GDM1 (cell line): ENCODE measurements around the gene DENND1A.

Experiments used
- DNase-seq: peaks from one replicate; lab custom pipeline; 2025; lab: John Stamatoyannopoulos, UW

The DENND1A gene

GRCh38 chr9:123863164-123863855 is 66.6 kb downstream of the DENND1A start:
- no peak for DNase-seq

DNA sequence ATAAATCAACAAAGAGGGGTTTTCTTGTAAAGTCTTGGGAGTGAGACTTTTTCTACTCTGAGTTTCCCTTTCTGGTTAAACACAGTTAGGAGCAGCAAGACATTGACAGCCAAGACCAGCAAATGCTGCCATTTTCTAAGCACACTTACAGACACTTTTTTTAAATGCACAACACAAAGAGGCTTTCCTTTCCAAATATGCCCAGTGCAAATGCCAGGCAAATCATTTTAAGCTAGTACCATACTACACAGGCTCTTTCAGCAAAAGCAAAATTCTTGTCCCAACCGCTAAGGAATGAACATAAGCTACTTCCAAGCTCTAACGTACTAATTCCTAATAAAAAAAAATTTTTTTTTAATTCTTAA is 68.2 kb downstream of the DENND1A start:
- DNase-seq: no peak

DNA sequence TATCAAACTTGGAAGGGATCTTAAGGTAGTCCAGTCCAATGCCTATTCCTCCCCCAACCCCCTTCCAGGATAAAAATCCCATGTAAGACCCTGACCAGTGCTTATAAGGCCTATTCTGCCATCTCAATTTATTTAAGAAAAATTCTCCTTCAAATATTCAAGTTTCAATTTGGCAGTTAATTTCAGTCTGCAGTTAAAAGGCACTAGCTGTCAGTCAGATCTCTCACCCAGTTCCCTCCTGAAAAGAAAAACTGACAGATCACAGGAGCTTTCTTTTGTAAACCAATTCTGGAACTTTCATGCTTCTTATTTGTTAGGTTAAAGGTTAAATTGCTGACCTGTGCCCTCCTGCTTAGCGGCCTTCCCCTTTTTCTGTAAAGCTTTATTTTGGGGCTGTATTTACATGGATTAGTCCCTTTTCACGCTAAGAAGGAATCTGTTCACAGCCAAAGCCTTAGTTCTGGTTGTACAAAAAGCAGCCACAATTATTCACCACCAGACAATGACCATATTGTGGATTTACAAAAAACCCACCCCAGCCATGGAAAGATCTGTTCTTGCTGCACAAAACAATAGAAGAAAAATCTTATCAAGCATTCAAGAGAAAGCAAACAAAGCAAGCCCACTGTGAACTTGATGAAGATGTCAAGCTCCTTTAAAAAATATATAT is 68.7 kb downstream of the DENND1A start:
- DNase-seq: no peak

DNA sequence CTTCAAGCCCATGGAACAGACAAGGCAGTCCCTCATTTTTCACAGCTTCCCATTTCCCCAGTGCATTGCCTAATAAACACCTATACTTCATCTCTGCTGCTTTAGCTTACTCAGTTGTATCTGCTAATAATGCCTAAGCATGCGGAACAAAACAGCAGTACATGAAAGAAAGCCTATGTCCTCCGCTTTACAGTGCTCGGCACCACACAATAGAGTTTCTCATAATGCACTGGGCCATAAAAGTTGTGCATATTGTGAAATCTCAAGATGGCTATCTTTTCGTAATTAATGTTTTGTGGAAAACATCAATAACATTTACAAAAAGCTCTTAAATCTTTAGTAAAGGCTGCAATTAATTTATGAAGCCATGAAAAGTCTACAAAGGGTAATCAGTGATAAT is 69.3 kb downstream of the DENND1A start:
- DNase-seq: no peak

- DNase-seq: no peak
Observed at GRCh38 chr9:123852403-123852802, 77.5 kb downstream of the DENND1A start.

- DNase-seq: no peak
Observed at GRCh38 chr9:123851851-123852250, 78.1 kb downstream of the DENND1A start.

- no peak for DNase-seq
Observed at GRCh38 chr9:123848447-123849085, 81.4 kb downstream of the DENND1A start.

GRCh38 chr9:123846966-123847365 is 83.0 kb downstream of the DENND1A start:
- no peak for DNase-seq

- no peak for DNase-seq
Observed at GRCh38 chr9:123843703-123844102, 86.2 kb downstream of the DENND1A start.

DNA sequence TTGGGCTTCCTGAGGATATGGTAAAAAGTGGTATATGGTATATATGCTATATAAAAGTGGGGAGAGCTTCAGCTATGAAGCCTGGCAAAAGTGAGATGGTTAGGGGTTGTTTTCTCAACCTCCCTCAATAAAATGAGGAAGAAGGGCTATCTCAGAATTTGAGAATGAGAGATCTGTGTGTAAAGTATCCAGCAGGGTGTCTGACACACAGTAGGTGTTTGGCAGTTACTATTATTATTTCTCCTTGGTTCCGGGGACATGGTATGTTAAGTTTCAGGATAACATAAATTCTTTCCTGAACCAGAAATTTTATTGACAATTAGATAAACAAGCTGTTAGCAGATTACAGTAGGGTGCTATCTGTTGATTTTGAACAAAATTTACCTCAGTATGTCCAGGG is 94.1 kb downstream of the DENND1A start:
- no peak for DNase-seq

DNA sequence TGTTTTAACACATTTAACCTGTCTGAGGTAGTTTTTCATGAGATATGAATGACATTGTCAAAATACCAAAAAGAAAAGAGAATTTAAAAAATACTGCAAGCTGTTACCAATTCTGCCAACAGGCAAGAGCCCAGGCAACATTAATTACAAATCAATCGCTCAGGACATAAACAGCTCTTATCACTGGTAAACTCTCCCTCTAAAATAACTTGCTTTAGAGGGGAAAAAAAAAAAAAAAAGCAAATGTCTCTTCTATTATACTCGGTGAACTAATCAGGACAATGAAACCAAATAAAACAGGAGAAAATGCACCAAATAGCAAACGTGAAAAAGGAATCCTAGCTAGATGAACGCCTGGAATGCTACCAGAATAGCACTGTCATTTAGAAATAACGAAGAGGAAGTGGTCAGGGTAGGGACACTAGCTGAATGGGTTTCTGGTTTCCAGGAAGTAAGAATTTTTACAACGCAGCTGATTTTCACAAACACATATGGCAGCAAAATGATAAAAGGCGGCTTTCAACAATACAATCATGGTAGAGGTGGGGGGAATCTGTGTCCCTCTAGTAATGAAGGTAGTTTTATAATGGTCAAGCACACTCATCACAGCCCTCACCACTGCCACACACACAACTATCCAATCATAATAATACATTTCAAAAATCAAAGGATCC is 94.9 kb downstream of the DENND1A start:
- peak; percentile 28 for DNase-seq

GRCh38 chr9:123834218-123834888 is 95.6 kb downstream of the DENND1A start:
- no peak for DNase-seq

GRCh38 chr9:123832858-123833650 is 96.9 kb downstream of the DENND1A start:
- DNase-seq: no peak

- no peak for DNase-seq
Observed at GRCh38 chr9:123832176-123832575, 97.8 kb downstream of the DENND1A start.

GRCh38 chr9:123828449-123828848 is 101.5 kb downstream of the DENND1A start:
- DNase-seq: no peak

GRCh38 chr9:123825342-123826060 is 104.4 kb downstream of the DENND1A start:
- DNase-seq: no peak

GRCh38 chr9:123823194-123823947 is 106.6 kb downstream of the DENND1A start:
- DNase-seq: peak; percentile 6

- no peak for DNase-seq
Observed at GRCh38 chr9:123821619-123822018, 108.3 kb downstream of the DENND1A start.

- peak; percentile 3 for DNase-seq
Observed at GRCh38 chr9:123820139-123820538, 109.8 kb downstream of the DENND1A start.
